HFFc6 (cell line): ENCODE data around the gene SH3GL1. TPM values are rescaled to one million over a fixed set of nuclear protein-coding genes. Genes with fewer than 3 reads are reported as not detected.
A peak's percentile ranks its signal among the peaks of the same experiment; 100 is the strongest.

ENCODE experiments used
- DNase-seq: peaks from one replicate; pipeline ENCODE4 v3.0.0-alpha.2; 2018
- H3K27ac Mint-ChIP-seq: 2 replicates; pipeline ENCODE4 v1.8.0; 2020; ENCODE audit warnings: mild to moderate bottlenecking, mixed read lengths
- H3K27me3 Mint-ChIP-seq: 2 replicates; pipeline ENCODE4 v1.8.0; 2021; ENCODE audit warnings: mild to moderate bottlenecking, moderate library complexity, mixed read lengths; ENCODE audit not compliant: insufficient read depth
- H3K36me3 Mint-ChIP-seq: 2 replicates; pipeline ENCODE4 v1.8.0; 2021; ENCODE audit warnings: low read depth, mixed read lengths
- H3K4me1 Mint-ChIP-seq: 2 replicates; pipeline ENCODE4 v1.8.0; 2020; ENCODE audit warnings: low read depth, mixed read lengths
- H3K4me3 Mint-ChIP-seq: 2 replicates; pipeline ENCODE4 v1.8.0; 2020; ENCODE audit warnings: mild to moderate bottlenecking, moderate library complexity, mixed read lengths
- H3K9me3 Mint-ChIP-seq: 2 replicates; pipeline ENCODE4 v1.8.0; 2020; ENCODE audit warnings: mild to moderate bottlenecking, mixed read lengths
- CTCF ChIP-seq: fragments of 200-600 bp; sonication (generic); IDR thresholded peaks from 2 replicates; pipeline ENCODE4 v1.5.0; 2021; ENCODE audit warnings: antibody characterized with exemption, mild to moderate bottlenecking
- total RNA-seq, 6 experiments: library from RNA; stranded (reverse); fragmentation: NEBNext Ultra II Directional; extraction: Animal tissue kit (Norgen Biotek cat#: 25700); gene quantifications; 2 replicates in 1 of 6; 3 replicates in 5 of 6; pipeline ENCODE4 v1.2.3, GENCODE V29; 2021

Gene SH3GL1
- total RNA-seq, 6 experiments from 2014 or later, result 102 to 126 (median 110) TPM

- no peak overlapping the region for H3K27ac Mint-ChIP-seq
- H3K27me3 Mint-ChIP-seq, result peaks cover 7% of the 10 kb centered on the region
- H3K36me3 Mint-ChIP-seq, result no peaks in the 10 kb centered on the region
- no peak for DNase-seq
- no peaks in the 10 kb centered on the region for H3K9me3 Mint-ChIP-seq
- no peak for TF ChIP-seq CTCF
- H3K4me1 Mint-ChIP-seq, result no peaks in the 10 kb centered on the region
- H3K4me3 Mint-ChIP-seq, result no peak overlapping the region
Observed at GRCh38 chr19:4365341-4365740, 35.0 kb downstream of the SH3GL1 start.

DNA sequence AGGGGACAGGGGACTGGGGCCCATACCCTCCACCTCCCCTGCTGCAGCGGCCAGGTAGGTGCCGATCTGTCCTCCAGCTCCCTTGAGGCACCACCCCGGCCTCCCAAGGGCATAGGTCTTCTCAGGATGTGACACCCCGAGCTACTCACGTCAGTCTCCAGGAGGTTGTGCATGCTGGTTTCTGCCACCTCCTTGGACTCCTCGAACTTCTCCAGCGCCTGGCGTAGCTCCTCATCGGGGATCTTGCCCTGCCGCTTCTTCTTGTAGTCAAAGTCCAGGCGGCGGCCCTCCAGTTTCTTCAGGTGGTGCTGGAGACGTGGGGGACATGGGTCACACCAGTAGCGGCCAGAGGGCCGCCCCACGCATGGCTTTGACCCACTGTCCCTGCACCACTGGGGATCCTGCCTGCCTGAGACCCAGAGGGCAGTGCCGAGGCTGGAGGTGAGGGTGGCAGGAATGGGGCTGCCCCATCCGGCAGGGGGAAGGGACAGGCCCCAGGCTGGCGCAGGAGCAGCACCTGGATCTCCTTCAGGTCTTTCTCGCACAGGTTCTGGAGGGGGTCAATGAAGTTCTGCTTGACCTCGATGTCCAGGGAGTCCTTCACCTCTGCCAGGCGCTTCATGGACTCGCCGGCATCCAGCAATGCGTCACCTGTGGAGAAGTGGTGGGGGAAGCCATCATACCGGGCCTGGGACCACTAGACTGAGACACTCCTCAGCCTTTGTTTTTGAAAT lies 36.6 kb downstream of the SH3GL1 start:
- Mint-ChIP-seq H3K27me3 (peaks cover 7% of the 10 kb centered on the region), H3K9me3 (no peaks in the 10 kb centered on the region), H3K36me3 (no peaks in the 10 kb centered on the region), H3K4me1 (no peaks in the 10 kb centered on the region), H3K27ac (no peak overlapping the region), H3K4me3 (no peak overlapping the region)
- TF ChIP-seq CTCF, result no peak
- no peak for DNase-seq

DNA sequence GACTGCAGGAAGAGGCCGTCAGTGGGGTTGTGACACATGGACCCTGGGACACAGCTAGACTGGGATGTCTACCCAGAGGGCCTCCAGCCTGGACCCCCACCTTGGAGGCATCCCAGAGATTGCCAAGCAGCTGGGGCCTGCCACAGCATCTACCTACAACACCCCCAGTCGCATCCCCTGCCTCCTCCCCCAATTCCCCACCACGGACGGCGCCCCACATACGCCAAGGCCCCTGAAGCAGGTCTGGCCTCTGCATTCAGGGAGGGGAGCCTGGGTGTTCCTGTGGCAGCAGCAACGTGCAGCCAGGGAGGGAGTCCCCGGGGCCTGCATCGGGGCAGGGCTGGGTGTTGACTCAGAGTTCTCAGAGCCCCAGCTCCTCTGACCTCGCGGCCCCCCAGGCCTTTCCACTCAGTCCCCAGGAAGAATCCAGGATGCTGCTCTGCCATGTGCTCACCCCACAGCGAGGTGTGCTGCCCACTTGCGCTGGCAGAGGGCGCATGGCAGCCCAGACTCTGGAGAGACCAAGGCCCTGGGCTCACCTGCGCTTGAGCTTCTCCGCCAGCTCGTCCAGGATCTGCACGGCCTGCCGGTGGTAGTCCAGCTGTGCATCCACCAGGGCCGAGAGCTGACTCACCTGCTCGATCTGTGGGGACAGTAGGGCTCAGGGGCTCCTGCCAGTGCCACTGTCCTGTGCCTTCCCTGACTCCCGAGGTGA lies 37.4 kb downstream of the SH3GL1 start:
- no peak for DNase-seq
- Mint-ChIP-seq H3K4me1 (no peaks in the 10 kb centered on the region), H3K27ac (no peak overlapping the region), H3K27me3 (peaks cover 6% of the 10 kb centered on the region), H3K9me3 (no peaks in the 10 kb centered on the region), H3K36me3 (no peaks in the 10 kb centered on the region), H3K4me3 (no peak overlapping the region)
- TF ChIP-seq CTCF, result peak; percentile 58

GRCh38 chr19:4362101-4362828 lies 38.1 kb downstream of the SH3GL1 start:
- no peak overlapping the region for H3K4me3 Mint-ChIP-seq
- TF ChIP-seq CTCF, result no peak
- no peak overlapping the region for H3K27ac Mint-ChIP-seq
- H3K27me3 Mint-ChIP-seq, result peaks cover 4% of the 10 kb centered on the region
- DNase-seq, result no peak
- H3K36me3 Mint-ChIP-seq, result no peaks in the 10 kb centered on the region
- H3K9me3 Mint-ChIP-seq, result no peaks in the 10 kb centered on the region
- H3K4me1 Mint-ChIP-seq, result no peaks in the 10 kb centered on the region

DNA sequence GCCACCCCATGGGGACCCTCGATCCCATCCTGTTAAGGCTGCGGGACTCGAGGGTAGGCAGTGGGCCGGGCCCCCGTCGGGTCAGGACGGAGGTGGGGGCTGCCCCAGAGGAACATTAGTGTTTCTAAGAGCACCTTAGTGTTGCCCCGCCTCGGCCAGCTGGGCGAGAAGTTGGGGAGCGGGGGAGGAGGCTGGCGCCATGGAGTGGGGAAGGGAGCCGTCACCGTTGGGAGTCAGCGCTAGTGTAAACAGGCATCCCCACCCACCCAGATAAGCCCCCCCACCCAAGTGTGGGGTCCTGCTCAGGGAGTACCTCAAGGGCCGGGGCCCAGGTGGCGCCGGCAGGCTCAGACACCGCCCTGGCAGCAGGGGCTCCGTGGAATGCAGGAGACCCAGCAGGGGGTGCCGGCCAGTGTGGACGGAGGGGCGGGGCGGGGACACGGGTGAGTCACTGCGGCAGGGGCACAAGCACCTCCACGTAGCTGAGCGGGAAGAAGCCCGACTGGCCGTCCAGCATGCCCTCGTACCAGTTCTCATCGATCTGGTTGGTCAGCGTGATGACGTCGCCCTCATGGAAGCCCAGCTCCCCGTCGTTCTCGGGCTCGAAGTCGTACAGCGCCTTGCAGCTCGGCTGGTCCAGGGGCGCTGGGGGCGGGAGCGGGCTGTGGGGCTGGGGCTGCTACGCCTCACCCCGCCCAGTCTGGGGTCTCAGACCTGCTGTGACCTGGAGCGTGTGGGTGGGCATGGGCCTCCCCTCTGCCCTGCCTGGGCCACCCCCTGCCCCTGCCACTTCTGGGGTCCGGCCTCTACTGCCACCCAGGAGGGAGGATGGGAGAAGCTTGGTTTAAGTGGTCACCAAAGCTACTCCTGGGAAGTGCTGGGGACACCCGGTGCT lies 38.9 kb downstream of the SH3GL1 start:
- no peaks in the 10 kb centered on the region for H3K4me1 Mint-ChIP-seq
- TF ChIP-seq CTCF, result no peak
- DNase-seq, result no peak
- no peak overlapping the region for H3K4me3 Mint-ChIP-seq
- H3K9me3 Mint-ChIP-seq, result no peaks in the 10 kb centered on the region
- H3K27ac Mint-ChIP-seq, result no peak overlapping the region
- no peaks in the 10 kb centered on the region for H3K36me3 Mint-ChIP-seq
- peaks cover 4% of the 10 kb centered on the region for H3K27me3 Mint-ChIP-seq
